Measurements from ENCODE around the gene ARAF. TPM values are rescaled to one million over a fixed set of nuclear protein-coding genes. Genes with fewer than 3 reads are reported as not detected.

Gene ARAF
- polyA plus RNA-seq, 3 donors = 49.7 to 105 (median 68.6) TPM

- Histone ChIP-seq H3K27me3 (ENCODE audit: control insufficient read depth in 2 of 2, insufficient read depth in 2 of 2, low read length in 2 of 2) (peaks cover 0 to 3% of the 10 kb centered on the region in 2 donors), H3K36me3 (replicated peaks in 1 of 2; ENCODE audit: control insufficient read depth in 1 of 2, insufficient read depth in 2 of 2, low read length in 2 of 2) (peaks cover 0 to 2% of the 10 kb centered on the region in 2 donors), H3K79me2 (ENCODE audit: insufficient read depth, low read length) (peaks cover 15% of the 10 kb centered on the region), H2AFZ (ENCODE audit: insufficient read depth, low read depth, low read length, poor library complexity, severe bottlenecking) (no peak overlapping the region), H3K9ac (ENCODE audit: insufficient read depth, low read length, poor library complexity, severe bottlenecking) (peak overlapping the region; percentile 44), H3K9me3 (replicated peaks in 1 of 2; ENCODE audit: control insufficient read depth in 1 of 2, insufficient read depth in 1 of 2, low read length in 2 of 2) (no peaks in the 10 kb centered on the region), H4K20me1 (ENCODE audit: insufficient read depth, low read length) (peaks cover 11% of the 10 kb centered on the region), H3K4me1 (ENCODE audit: control insufficient read depth in 1 of 2, insufficient read depth in 2 of 2, low read length in 2 of 2) (peaks cover 47 to 75% of the 10 kb centered on the region in 2 donors), H3K27ac (ENCODE audit: low read depth in 1 of 2, low read length in 2 of 2) (peak overlapping the region; percentile 88 to 91), H3K4me2 (replicated peaks; ENCODE audit: extremely low read depth, low read length, poor library complexity, severe bottlenecking) (peak overlapping the region; percentile 55), H3K4me3 (replicated peaks in 1 of 3; ENCODE audit: low read depth in 2 of 3, low read length in 3 of 3) (peak overlapping the region in 1 of 3 experiments; percentile 54)
- Mint-ChIP-seq H3K36me3 (peaks cover 10 to 14% of the 10 kb centered on the region in 2 donors), H3K4me3 (peak overlapping the region; percentile 56 to 78), H3K27me3 (ENCODE audit: low read depth in 3 of 3) (peaks cover 3 to 9% (median 8%) of the 10 kb centered on the region in 3 donors), H3K4me1 (peaks cover 53% of the 10 kb centered on the region), H3K9me3 (peaks cover 0 to 2% (median 0%) of the 10 kb centered on the region in 7 donors), H3K27ac (peak overlapping the region; percentile 94 to 99 (median 95))
- intact Hi-C loops (cut with micrococcal nuclease) = loop anchor here (5.0 kb wide), 2 partner anchors 38 to 53 kb away; partner anchors contain the start of gene SYN1 (in 1 of the 2)
- DNase-seq = peak; percentile 88 to 94 (median 89)
- TF ChIP-seq, protein P1, sequence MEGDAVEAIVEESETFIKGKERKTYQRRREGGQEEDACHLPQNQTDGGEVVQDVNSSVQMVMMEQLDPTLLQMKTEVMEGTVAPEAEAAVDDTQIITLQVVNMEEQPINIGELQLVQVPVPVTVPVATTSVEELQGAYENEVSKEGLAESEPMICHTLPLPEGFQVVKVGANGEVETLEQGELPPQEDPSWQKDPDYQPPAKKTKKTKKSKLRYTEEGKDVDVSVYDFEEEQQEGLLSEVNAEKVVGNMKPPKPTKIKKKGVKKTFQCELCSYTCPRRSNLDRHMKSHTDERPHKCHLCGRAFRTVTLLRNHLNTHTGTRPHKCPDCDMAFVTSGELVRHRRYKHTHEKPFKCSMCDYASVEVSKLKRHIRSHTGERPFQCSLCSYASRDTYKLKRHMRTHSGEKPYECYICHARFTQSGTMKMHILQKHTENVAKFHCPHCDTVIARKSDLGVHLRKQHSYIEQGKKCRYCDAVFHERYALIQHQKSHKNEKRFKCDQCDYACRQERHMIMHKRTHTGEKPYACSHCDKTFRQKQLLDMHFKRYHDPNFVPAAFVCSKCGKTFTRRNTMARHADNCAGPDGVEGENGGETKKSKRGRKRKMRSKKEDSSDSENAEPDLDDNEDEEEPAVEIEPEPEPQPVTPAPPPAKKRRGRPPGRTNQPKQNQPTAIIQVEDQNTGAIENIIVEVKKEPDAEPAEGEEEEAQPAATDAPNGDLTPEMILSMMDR (IDR thresholded peaks at IDR 0.05) = no peak
- 0% methylated on average over 2 of the region's 9 CpGs for WGBS (ENCODE audit: insufficient coverage)
Measured at GRCh38 chrX:47579537-47579936, 18.5 kb downstream of the ARAF start.

GRCh38 chrX:47581731-47582647 is 21.0 kb downstream of the ARAF start, which contains the start of gene TIMP1:
Gene TIMP1 (plus strand): TSS chrX:47582436. CDS start chrX:47583416, 980 bp downstream.
- no peaks in the 10 kb centered on the region for H3K9me3 ChIP-seq (replicated peaks in 1 of 2; ENCODE audit: control insufficient read depth in 1 of 2, insufficient read depth in 1 of 2, low read length in 2 of 2)
- H3K9ac ChIP-seq (ENCODE audit: insufficient read depth, low read length, poor library complexity, severe bottlenecking) = peak within 1 kb of the TSS; percentile 75

More at GRCh38 chrX:47581731-47582647, 21.0 kb downstream of the ARAF start, which contains the start of gene TIMP1:
- TF ChIP-seq, protein P1 (IDR thresholded peaks at IDR 0.05) = no peak
- Histone ChIP-seq H3K4me1 (ENCODE audit: control insufficient read depth in 1 of 2, insufficient read depth in 2 of 2, low read length in 2 of 2) (peaks cover 45 to 69% of the 10 kb centered on the region in 2 donors), H3K4me3 (replicated peaks in 1 of 3; ENCODE audit: low read depth in 2 of 3, low read length in 3 of 3) (peak within 1 kb of the TSS; percentile 47 to 79 (median 74)), H3K27ac (ENCODE audit: low read depth in 1 of 2, low read length in 2 of 2) (peak within 1 kb of the TSS; percentile 65 to 86), H4K20me1 (ENCODE audit: insufficient read depth, low read length) (peaks cover 23% of the 10 kb centered on the region), H3K27me3 (ENCODE audit: control insufficient read depth in 2 of 2, insufficient read depth in 2 of 2, low read length in 2 of 2) (no peaks in the 10 kb centered on the region), H3K36me3 (replicated peaks in 1 of 2; ENCODE audit: control insufficient read depth in 1 of 2, insufficient read depth in 2 of 2, low read length in 2 of 2) (peaks cover 6 to 25% of the 10 kb centered on the region in 2 donors), H3K4me2 (replicated peaks; ENCODE audit: extremely low read depth, low read length, poor library complexity, severe bottlenecking) (peak within 1 kb of the TSS; percentile 76), H2AFZ (ENCODE audit: insufficient read depth, low read depth, low read length, poor library complexity, severe bottlenecking) (no peak within 1 kb of the TSS), H3K79me2 (ENCODE audit: insufficient read depth, low read length) (peaks cover 15% of the 10 kb centered on the region)
- Mint-ChIP-seq H3K27me3 (ENCODE audit: low read depth in 3 of 3) (peaks cover 0 to 5% (median under 1%) of the 10 kb centered on the region in 3 donors), H3K36me3 (peaks cover 32 to 37% of the 10 kb centered on the region in 2 donors), H3K27ac (peak within 1 kb of the TSS; percentile 82 to 98 (median 95)), H3K4me1 (peaks cover 61% of the 10 kb centered on the region), H3K9me3 (peaks cover 0 to 2% (median 0%) of the 10 kb centered on the region in 7 donors), H3K4me3 (peak within 1 kb of the TSS; percentile 81 to 87)
- peak; percentile 88 to 93 (median 90) for DNase-seq
- intact Hi-C loops (cut with micrococcal nuclease) = loop anchor here in 1 of 2 donors (5.0 kb wide), 1 partner anchor 50 kb away; no protein-coding TSS in a partner anchor
- 6% methylated on average over 13 of the region's 28 CpGs for WGBS (ENCODE audit: insufficient coverage)

Measured in CD14-positive monocyte (primary cell).